ENCODE measurements around the gene SSX7.
"Not testable (repeated sequence)": the region's sequence is repeated elsewhere in the genome, so short reads cannot be mapped to it uniquely, and the experiment has no call there.

SSX7 gene, protein sequence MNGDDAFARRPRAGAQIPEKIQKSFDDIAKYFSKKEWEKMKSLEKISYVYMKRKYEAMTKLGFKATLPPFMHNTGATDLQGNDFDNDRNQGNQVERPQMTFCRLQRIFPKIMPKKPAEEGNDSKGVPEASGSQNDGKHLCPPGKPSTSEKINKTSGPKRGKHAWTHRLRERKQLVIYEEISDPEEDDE

DNA sequence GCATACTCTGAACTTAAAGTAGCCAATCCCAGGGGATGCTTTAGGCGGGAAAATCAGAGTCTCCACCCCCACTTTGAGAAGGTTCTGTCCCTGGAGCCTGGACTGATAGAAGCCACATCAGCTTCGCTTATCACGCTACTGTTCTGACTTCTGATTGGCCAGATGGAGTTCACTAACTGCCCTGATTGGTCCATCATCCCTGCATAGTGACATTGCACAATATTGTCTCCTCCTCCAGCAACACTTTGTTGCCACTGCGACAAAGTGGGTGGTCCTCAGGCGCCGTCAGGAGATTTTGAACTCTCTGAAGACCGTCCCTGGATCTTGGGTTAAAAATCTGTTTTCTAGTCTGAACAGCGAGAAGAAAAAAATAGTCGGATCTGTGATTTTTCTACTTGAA lies at the start of gene SSX7:
SSX7 (minus strand) TSS at position 101 of the 400 bp plus-strand sequence. CDS start 1,428 bp downstream, outside the sequence.
- DNase-seq (ENCODE audit: low read depth in 3 of 3, low spot score in 1 of 3) = not testable (repeated sequence)

DNA sequence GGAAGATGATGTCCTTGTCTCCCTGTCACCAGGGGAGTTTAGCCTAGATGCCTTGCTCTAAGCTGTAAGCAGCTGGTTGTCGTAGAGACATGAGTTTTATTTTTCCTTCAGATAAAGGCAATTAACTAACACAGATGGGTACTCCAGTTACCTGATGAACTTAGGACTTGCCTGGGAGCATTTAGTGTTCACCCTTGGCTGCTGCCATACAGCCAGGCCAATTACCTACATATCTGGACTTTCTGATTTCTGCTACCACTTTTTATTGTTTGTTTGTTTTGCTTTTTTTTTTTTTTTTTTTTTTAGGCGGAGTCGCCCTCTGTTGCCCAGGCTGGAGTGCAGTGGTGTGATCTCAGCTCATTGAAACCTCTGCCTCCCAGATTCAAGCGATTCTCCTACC lies 37.3 kb upstream of the SSX7 start:
- DNase-seq (ENCODE audit: low read depth in 3 of 3, low spot score in 1 of 3) = not testable (repeated sequence)

DNA sequence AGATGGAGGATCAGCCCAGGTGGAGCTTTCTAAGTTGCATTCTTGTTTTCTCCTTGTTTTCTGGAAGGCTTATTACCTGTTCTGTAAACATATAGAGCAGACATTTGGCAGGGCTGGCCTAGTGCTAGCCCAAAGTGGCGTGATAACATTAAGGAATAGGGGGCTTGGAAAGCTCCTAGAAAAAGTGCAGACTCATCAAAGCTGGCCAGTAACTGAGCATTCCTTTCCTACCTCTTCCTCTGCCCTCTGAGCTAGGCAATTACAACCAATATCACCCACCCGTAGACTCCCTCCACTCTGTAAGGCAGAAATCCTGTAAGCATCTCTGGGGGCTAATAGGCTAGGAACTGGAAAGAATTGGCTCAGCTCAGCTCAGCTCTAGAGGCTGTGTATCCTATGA lies 7.5 kb upstream of the SSX7 start:
- DNase-seq (ENCODE audit: low read depth in 3 of 3, low spot score in 1 of 3) = not testable (repeated sequence)

DNA sequence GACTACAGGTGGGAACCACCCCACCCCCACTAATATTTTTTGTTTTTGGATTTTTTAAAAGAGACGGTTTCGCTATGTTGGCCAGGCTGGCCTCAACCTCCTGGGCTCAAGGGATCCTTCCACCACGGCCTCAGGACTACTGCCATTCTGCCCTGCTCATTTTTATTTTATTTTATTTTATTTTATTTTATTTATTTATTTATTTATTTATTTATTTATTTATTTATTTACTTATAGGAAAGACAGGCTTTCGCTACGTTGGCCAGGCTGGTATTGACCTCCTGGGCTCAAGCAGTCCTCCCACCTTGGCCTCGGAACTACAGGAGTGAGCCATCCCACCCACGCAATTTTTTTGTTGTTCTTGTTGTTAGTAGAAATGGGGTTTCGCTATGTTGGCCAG lies 775 bp upstream of the SSX7 start:
- DNase-seq (ENCODE audit: low read depth in 3 of 3, low spot score in 1 of 3) = not testable (repeated sequence)

DNA sequence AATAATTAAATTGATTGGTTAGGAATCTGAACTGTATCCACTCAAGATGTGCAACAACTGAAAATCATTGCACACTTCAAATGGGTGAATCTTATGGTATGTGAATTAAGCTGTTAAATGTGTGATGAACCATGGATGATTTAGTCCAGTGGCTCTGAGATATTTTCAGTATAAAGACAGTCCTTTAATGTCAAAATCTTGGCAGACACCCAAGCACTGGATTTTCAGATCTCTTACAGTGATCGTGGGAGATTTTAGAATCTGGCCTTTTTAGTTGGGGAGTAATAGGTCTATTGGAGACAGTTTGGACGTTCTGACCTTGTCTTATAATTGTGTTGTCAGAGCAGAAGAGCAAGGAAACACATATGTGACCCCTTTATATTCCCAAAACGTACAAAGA lies 4.0 kb downstream of the SSX7 start:
- not testable (repeated sequence) for DNase-seq (ENCODE audit: low read depth in 3 of 3, low spot score in 1 of 3)

DNA sequence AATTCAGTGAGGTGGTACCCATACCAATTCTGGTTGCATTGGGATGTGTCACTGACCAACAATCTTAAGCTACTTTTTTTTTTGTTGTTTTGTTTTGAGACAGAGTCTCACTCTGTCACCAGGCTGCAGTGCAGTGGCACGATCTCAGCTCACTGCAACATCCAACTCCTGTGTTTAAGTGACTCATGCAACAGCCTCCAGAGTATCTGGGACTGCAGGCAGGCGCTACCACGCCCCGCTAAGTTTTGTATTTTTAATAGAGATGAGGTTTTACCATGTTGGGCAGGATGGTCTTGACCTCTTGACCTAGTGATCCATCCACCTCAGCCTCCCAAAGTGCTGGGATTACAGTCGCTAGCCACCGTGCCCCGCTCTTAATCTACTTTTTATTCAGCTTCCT lies 5.7 kb downstream of the SSX7 start:
- not testable (repeated sequence) for DNase-seq (ENCODE audit: low read depth in 3 of 3, low spot score in 1 of 3)

DNA sequence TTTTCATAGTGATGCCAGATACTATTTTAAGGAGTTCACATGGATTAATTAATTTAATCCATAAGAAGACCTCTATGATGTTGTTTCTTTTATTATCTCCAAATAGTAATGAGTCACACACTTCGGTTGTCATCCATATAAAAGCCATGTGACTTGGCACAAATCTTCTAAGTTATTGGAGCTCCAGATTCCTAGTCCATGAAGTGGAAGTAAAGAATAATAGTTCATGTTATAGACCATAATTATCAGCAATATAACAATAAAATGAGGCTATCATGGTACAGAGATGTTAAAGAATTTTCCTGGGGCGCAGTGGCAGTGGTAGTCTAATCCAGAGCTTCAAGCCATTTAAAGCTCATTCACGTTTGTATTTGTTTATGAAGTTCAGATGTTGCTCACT lies 26.2 kb downstream of the SSX7 start:
- DNase-seq (ENCODE audit: low read depth in 3 of 3, low spot score in 1 of 3) = not testable (repeated sequence)

DNA sequence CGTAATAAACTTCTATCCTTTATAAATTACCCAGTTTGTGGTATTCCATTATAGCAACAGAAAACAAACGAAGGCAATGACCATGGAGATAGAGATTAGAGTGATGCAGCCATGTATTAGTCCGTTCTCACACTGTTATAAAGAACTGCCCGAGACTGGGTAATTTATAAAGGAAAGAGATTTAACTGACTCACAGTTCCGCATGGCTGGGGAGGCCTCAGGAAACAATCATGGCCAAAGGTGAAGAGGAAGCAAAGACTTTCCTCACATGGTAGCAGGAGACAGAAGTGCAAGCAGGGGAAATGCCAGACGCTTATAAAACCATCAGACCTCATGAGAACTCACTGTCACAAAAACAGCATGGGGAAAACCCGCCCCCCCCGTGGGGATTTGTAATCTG lies 34.0 kb downstream of the SSX7 start:
- not testable (repeated sequence) for DNase-seq (ENCODE audit: low read depth in 3 of 3, low spot score in 1 of 3)

DNA sequence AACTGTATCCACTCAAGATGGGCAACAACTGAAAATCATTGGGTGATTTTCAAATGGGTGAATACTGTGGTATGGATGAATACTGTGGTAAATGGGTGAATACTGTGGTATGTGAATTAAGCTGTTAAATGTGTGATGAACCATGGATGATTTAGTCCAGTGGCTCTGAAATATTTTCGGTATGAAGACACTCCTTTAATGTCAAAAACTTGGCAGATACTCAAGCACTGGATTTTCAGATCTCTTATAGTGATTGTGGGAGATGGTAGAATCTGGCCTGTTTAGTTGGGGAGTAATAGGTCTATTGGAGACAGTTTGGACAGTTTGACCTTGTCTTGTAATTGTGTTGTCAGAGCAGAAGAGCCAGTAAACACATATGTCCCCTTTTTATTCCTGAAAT lies 45.7 kb downstream of the SSX7 start:
- DNase-seq (ENCODE audit: low read depth in 3 of 3, low spot score in 1 of 3) = no peak

DNA sequence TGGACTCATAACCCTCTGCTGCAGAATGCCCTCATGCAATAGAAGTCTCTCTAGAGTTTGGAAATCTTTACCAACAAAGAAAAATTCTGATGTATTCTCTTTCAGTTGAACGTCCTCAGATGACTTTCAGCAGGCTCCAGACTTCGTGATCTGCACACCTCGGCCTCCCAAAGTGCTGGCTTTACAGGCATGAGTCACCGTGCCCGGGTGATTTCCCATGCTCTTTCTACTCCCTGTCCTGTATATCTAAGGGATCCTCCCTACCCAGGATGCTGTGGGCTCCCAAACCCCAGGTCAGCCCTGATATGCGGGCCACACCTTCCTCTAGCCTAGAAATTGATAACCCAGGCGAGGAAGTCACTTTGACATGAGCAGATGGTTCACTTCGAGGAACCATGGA lies 51.5 kb downstream of the SSX7 start:
- DNase-seq (ENCODE audit: low read depth in 3 of 3, low spot score in 1 of 3) = not testable (repeated sequence)

DNA sequence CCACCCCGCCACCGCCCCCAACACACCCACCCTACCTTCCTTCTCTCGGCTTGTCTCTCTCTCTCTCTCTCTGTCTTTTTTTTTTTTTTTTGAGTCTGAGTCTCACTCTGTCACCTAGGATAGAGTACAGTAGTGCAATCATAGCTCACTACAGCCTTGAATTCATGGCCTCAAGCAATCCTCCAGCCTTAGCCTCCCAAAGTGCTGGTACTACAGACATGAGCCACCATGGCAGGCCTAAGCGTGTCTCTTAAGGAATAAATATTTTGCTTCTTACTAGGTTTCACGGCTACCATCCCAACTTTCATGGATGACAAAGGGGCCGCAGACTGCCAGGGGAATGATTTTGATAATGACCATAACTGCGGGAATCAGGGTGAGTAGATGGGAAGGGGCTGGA lies 55.8 kb downstream of the SSX7 start:
- DNase-seq (ENCODE audit: low read depth in 3 of 3, low spot score in 1 of 3) = no peak

DNA sequence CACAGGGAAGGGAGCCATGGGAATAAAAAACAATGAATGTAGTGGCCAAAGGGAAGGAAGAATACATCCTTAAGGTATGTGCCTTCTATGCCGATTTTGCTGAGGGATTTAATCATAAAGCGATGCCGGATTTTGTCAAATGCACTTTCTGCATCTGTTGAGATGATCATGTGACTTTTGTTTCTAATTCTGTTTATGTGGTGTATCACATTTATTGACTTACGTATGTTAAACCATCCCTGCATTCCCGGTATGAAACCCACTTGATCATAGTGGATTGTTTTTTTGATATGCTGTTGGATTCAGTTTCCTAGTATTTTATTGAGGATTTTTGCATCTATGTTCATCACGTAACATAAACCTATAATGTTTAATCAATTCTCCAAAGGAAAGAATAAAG lies 60.0 kb downstream of the SSX7 start:
- DNase-seq (ENCODE audit: low read depth in 3 of 3, low spot score in 1 of 3) = no peak
